ENCODE measurements around the gene PHLDB3.
"Not testable (repeated sequence)": the region's sequence is repeated elsewhere in the genome, so short reads cannot be mapped to it uniquely, and the experiment has no call there.

Gene PHLDB3

GRCh38 chr19:43504426-43505185 is at the start of gene PHLDB3:
Gene PHLDB3 (minus strand): TSS chr19:43504746. CDS start chr19:43504118, 628 bp downstream.
- FAIRE-seq: no peak

GRCh38 chr19:43553656-43554055 is 49.1 kb upstream of the PHLDB3 start:
- FAIRE-seq: no peak

GRCh38 chr19:43552616-43553015 is 48.1 kb upstream of the PHLDB3 start:
- no peak for FAIRE-seq

GRCh38 chr19:43552198-43552450 is 47.6 kb upstream of the PHLDB3 start:
- FAIRE-seq: no peak

GRCh38 chr19:43551399-43552197 is 47.1 kb upstream of the PHLDB3 start:
- no peak for FAIRE-seq

GRCh38 chr19:43548706-43549105 is 44.2 kb upstream of the PHLDB3 start:
- FAIRE-seq: no peak

- not testable (repeated sequence) for FAIRE-seq
Measured at GRCh38 chr19:43547926-43548325, 43.4 kb upstream of the PHLDB3 start.

GRCh38 chr19:43546581-43546980 is 42.0 kb upstream of the PHLDB3 start:
- no peak for FAIRE-seq

- FAIRE-seq: no peak
Measured at GRCh38 chr19:43545981-43546380, 41.4 kb upstream of the PHLDB3 start.

GRCh38 chr19:43545276-43545675 is 40.7 kb upstream of the PHLDB3 start:
- FAIRE-seq: no peak

- FAIRE-seq: no peak
Measured at GRCh38 chr19:43544077-43544476, 39.5 kb upstream of the PHLDB3 start.

- FAIRE-seq: no peak
Measured at GRCh38 chr19:43541920-43542650, 37.5 kb upstream of the PHLDB3 start.

- no peak for FAIRE-seq
Measured at GRCh38 chr19:43540381-43540780, 35.8 kb upstream of the PHLDB3 start.

- FAIRE-seq: no peak
Measured at GRCh38 chr19:43538922-43539321, 34.4 kb upstream of the PHLDB3 start.

- no peak for FAIRE-seq
Measured at GRCh38 chr19:43534816-43535761, 30.5 kb upstream of the PHLDB3 start.

- no peak for FAIRE-seq
Measured at GRCh38 chr19:43534305-43534815, 29.8 kb upstream of the PHLDB3 start.

- FAIRE-seq: peak; percentile 53
Measured at GRCh38 chr19:43533546-43534304, 29.2 kb upstream of the PHLDB3 start.

GRCh38 chr19:43532962-43533545 is 28.5 kb upstream of the PHLDB3 start, which contains the start of gene ZNF575:
Gene ZNF575 (plus strand): TSS chr19:43533188. CDS start chr19:43534423, 1,235 bp downstream.
- no peak for FAIRE-seq

- FAIRE-seq: no peak
Measured at GRCh38 chr19:43532571-43532961, 28.0 kb upstream of the PHLDB3 start.

GRCh38 chr19:43527860-43528622 is 23.5 kb upstream of the PHLDB3 start:
- FAIRE-seq: no peak

Data from colon (tissue), 2 donors.